GM12878 (cell line): ENCODE measurements around the gene KCNH6. TPM values are rescaled to one million over a fixed set of nuclear protein-coding genes. Genes with fewer than 3 reads are reported as not detected.

Source experiments
- ATAC-seq: fragments of 200-7000 bp; cut with Tn5 transposase; 3 replicates; pipeline ENCODE4 v1.9.1; 2020; ENCODE audit warnings: mild to moderate bottlenecking, moderate library complexity
- BruUV-seq: library from RNA; stranded (reverse); fragments of 400-500 nt; replicated peaks from 2 replicates; lab custom pipeline; 2021; lab: Mats Ljungman, UMichigan
- CTCF ChIA-PET: fragments of 300-600 bp; sonication (Branson Sonifier 250); formaldehyde crosslinking; extraction: SDS; loops from one replicate; lab custom pipeline; 2021; ENCODE audit warnings: inconsistent platforms; lab: Yijun Ruan, JAX
- POLR2A ChIA-PET: fragments of 350-600 bp; formaldehyde crosslinking; extraction: SDS; loops from one replicate; lab custom pipeline; 2021; ENCODE audit warnings: inconsistent platforms; lab: Charles Lee
- RAD21 ChIA-PET: fragments of 300-600 bp; sonication (Branson Sonifier 250); formaldehyde crosslinking; loops from one replicate; lab custom pipeline; 2023; ENCODE audit warnings: antibody characterized with exemption; ENCODE audit not compliant: unreplicated experiment; lab: Charles Lee
- SMC1A ChIA-PET: fragments of 300-600 bp; sonication (Branson Sonifier 250); formaldehyde crosslinking; loops from one replicate; lab custom pipeline; 2023; ENCODE audit not compliant: unreplicated experiment, uncharacterized antibody; lab: Charles Lee
- DNase-seq: peaks from one replicate; pipeline ENCODE4 v3.0.0-alpha.2; 2011; ENCODE audit warnings: low read depth, low spot score
- FAIRE-seq: peaks from 3 replicates; lab custom pipeline; 2011; peaks lifted over from hg19 to GRCh38; lab: Jason Lieb, UNC
- H2AFZ ChIP-seq: 2 replicates; pipeline ENCODE4 v1.6.0; 2011; ENCODE audit warnings: low read depth, low read length, control low read depth; ENCODE audit not compliant: control insufficient read depth
- H3K27ac ChIP-seq: 2 replicates; pipeline ENCODE4 v1.5.1; 2011; ENCODE audit warnings: control low read depth; ENCODE audit not compliant: control insufficient read depth, insufficient read depth
- H3K27me3 ChIP-seq, 2 experiments: replicated peaks in 1 of 2; 2 replicates each; pipeline versions ENCODE4 v1.6.0 to v1.6.1; 2011; ENCODE audit warnings: low read length in 1 of 2; ENCODE audit not compliant: control insufficient read depth in 2 of 2, insufficient read depth in 2 of 2
- H3K36me3 ChIP-seq, 2 experiments: 2 replicates each; pipeline ENCODE4 v1.5.1; 2011; ENCODE audit warnings: low read length in 1 of 2; ENCODE audit not compliant: control insufficient read depth in 2 of 2, insufficient read depth in 2 of 2
- H3K4me1 ChIP-seq: 2 replicates; pipeline ENCODE4 v1.6.1; 2011; ENCODE audit warnings: mild to moderate bottlenecking, low read length, moderate library complexity, mixed read lengths; ENCODE audit not compliant: control insufficient read depth, insufficient read depth
- H3K4me2 ChIP-seq: 2 replicates; pipeline ENCODE4 v1.6.0; 2011; ENCODE audit warnings: control low read depth; ENCODE audit not compliant: control insufficient read depth, insufficient read depth
- H3K4me3 ChIP-seq: fragments of 200-600 bp; sonication (generic); 2 replicates; pipeline ENCODE4 v1.5.1; 2016
- H3K79me2 ChIP-seq: 2 replicates; pipeline ENCODE4 v1.6.0; 2011; ENCODE audit warnings: low read length; ENCODE audit not compliant: control insufficient read depth, insufficient read depth
- H3K9ac ChIP-seq: 2 replicates; pipeline ENCODE4 v1.8.0; 2011; ENCODE audit warnings: low read length, control low read depth, mixed read lengths; ENCODE audit not compliant: control insufficient read depth, insufficient read depth
- H3K9me3 ChIP-seq: replicated peaks from 3 replicates; pipeline ENCODE4 v1.5.1; 2011; ENCODE audit warnings: mild to moderate bottlenecking, low read length; ENCODE audit not compliant: control insufficient read depth, insufficient read depth
- H4K20me1 ChIP-seq: 2 replicates; pipeline ENCODE4 v1.6.0; 2011; ENCODE audit not compliant: control insufficient read depth, insufficient read depth
- CHD2 ChIP-seq: IDR thresholded peaks from 2 replicates; pipeline ENCODE4 v1.6.1; 2011; ENCODE audit warnings: low read depth, low read length, improper control_type of control experiment, borderline replicate concordance
- NKRF ChIP-seq: fragments of 450-650 bp; conservative IDR thresholded peaks from 2 replicates; pipeline ENCODE4 v1.6.1; 2017; ENCODE audit warnings: mild to moderate bottlenecking, moderate library complexity
- REST ChIP-seq: IDR thresholded peaks from 2 replicates; pipeline ENCODE4 v1.6.1; 2012; ENCODE audit warnings: mild to moderate bottlenecking, low read depth, low read length
- RUNX3 ChIP-seq: IDR thresholded peaks from 2 replicates; pipeline ENCODE4 v1.6.1; 2012; ENCODE audit warnings: low read length, inconsistent platforms
- WGBS: methylation state at CpG from one replicate; pipeline ENCODE4 v1.1.6; 2016; ENCODE audit warnings: low lambda C conversion rate; ENCODE audit not compliant: insufficient replicate concordance, insufficient coverage; ENCODE audit errors: missing lambda C conversion rate; 5-methylcytosine and 5-hydroxymethylcytosine counted together
- in situ Hi-C: fragments of 300-500 bp; cut with MboI; formaldehyde crosslinking; loops from 9 replicates; pipeline ENCODE4 v1.14.3; 2018; ENCODE audit warnings: mixed read lengths
- intact Hi-C: fragments of 100-400 bp; cut with micrococcal nuclease; formaldehyde crosslinking; loops from one replicate; pipeline ENCODE4 v1.14.2; 2022; ENCODE audit not compliant: unreplicated experiment
- polyA plus RNA-seq, 11 experiments: library from polyadenylated mRNA; depleted of rRNA in 4 of 11; unstranded in 6 of 11; stranded (reverse) in 5 of 11; fragments of >200 nt; fragmentation: Nextera tagmentation in 4 of 11; fragmentation: Illumina TruSeq in 1 of 11; extraction: Ambion mirVana in 4 of 11; extraction: Trizol in 1 of 11; gene quantifications; 1 replicate in 1 of 11; 2 replicates in 10 of 11; pipeline versions ENCODE4 v1.2.1 to v1.2.3, GENCODE V29; 2011 to 2016; ENCODE audit warnings: inconsistent platforms in 2 of 11, missing spikeins in 2 of 11, low read depth in 1 of 11
- total RNA-seq, 4 experiments: library from RNA; depleted of rRNA in 3 of 4; stranded (reverse); fragments of >200 nt in 3 of 4; fragmentation: Illumina TruSeq in 1 of 4; extraction: Trizol in 1 of 4; gene quantifications; 2 replicates each; pipeline versions ENCODE4 v1.2.1 to v1.2.3, GENCODE V29; 2013 to 2021
- TF ChIP-seq, protein P1 (sequence below): fragments of 450-650 bp; IDR thresholded peaks from 2 replicates; pipeline ENCODE4 v1.6.1; 2016; ENCODE audit warnings: mild to moderate bottlenecking, moderate library complexity, borderline replicate concordance

KCNH6 gene
- total and polyA plus RNA-seq, 10 of the 15 experiments (the other 5 are each of a cell fraction or from before 2014, with no cell fraction given): not detected

GRCh38 chr17:63475491-63476412 lies 47.4 kb upstream of the KCNH6 start (continued):
- TF ChIP-seq, protein P1, sequence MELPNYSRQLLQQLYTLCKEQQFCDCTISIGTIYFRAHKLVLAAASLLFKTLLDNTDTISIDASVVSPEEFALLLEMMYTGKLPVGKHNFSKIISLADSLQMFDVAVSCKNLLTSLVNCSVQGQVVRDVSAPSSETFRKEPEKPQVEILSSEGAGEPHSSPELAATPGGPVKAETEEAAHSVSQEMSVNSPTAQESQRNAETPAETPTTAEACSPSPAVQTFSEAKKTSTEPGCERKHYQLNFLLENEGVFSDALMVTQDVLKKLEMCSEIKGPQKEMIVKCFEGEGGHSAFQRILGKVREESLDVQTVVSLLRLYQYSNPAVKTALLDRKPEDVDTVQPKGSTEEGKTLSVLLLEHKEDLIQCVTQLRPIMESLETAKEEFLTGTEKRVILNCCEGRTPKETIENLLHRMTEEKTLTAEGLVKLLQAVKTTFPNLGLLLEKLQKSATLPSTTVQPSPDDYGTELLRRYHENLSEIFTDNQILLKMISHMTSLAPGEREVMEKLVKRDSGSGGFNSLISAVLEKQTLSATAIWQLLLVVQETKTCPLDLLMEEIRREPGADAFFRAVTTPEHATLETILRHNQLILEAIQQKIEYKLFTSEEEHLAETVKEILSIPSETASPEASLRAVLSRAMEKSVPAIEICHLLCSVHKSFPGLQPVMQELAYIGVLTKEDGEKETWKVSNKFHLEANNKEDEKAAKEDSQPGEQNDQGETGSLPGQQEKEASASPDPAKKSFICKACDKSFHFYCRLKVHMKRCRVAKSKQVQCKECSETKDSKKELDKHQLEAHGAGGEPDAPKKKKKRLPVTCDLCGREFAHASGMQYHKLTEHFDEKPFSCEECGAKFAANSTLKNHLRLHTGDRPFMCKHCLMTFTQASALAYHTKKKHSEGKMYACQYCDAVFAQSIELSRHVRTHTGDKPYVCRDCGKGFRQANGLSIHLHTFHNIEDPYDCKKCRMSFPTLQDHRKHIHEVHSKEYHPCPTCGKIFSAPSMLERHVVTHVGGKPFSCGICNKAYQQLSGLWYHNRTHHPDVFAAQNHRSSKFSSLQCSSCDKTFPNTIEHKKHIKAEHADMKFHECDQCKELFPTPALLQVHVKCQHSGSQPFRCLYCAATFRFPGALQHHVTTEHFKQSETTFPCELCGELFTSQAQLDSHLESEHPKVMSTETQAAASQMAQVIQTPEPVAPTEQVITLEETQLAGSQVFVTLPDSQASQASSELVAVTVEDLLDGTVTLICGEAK: no peak

DNA sequence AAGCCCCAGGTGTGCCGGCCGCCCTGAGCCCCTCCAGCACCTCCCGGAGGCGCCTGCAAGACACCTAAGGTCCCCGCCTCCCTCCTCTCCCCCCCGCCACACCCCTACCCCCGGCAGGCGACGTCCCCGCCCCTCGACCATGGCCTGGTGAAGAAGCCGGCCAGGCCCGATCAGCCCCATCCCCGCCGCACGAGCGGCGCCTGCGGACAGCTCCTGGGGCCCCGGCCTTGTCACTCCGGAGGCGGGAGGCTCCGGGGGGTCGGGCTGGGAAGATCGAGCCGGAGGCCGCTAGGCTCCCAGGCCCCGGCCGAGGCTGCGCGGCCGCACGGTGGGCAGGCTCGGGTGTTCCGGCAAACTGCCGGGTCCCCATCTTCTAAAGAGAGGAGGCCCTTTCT lies 46.7 kb upstream of the KCNH6 start:
- Histone ChIP-seq H3K27ac (no peak overlapping the region), H3K36me3 (no peaks in the 10 kb centered on the region), H3K4me3 (peak overlapping the region; percentile 50; the same call in 1 of the 2 replicates), H3K4me2 (peak overlapping the region; percentile 74; the same call in 1 of the 2 replicates), H4K20me1 (no peaks in the 10 kb centered on the region), H2AFZ (no peak overlapping the region), H3K27me3 (peaks cover 9 to 13% of the 10 kb centered on the region in 2 experiments), H3K79me2 (no peaks in the 10 kb centered on the region), H3K9ac (no peak overlapping the region), H3K4me1 (peaks cover 5% of the 10 kb centered on the region), H3K9me3 (no peaks in the 10 kb centered on the region)
- intact Hi-C loops: loop anchor here (5.0 kb wide), 1 partner anchor 34 kb away; no protein-coding TSS in a partner anchor
- ChIA-PET SMC1A (no interaction called here), POLR2A (no interaction called here), CTCF (interaction anchor here (1.2 to 7.0 kb wide), 3 partner anchors 32 to 135 kb away, joined by 3 to 104 read pairs (median 4); no protein-coding TSS in a partner anchor), RAD21 (interaction anchor here (6.5 kb wide), 1 partner anchor 48 kb away, joined by 75 read pairs; no protein-coding TSS in a partner anchor)
- in situ Hi-C loops: loop anchor here (5.0 kb wide), 1 partner anchor 54 kb away; no protein-coding TSS in a partner anchor
- no peak; the same call in 2 of the 3 replicates for ATAC-seq
- FAIRE-seq: no peak
- WGBS: 13% methylated on average over 4 of the region's 36 CpGs
- BruUV-seq: no TSS peak
- DNase-seq: no peak
- TF ChIP-seq CHD2 (no peak), NKRF (no peak), RUNX3 (no peak), REST (no peak)
